ENCODE measurements around the gene HBQ1.
"Not testable (repeated sequence)": the region's sequence is repeated elsewhere in the genome, so short reads cannot be mapped to it uniquely, and the experiment has no call there.

Gene HBQ1

GRCh38 chr16:209359-209758, 29.1 kb downstream of the HBQ1 start:
- not testable (repeated sequence) for H3K4me1 ChIP-seq (ENCODE audit: control insufficient read depth, insufficient read depth, low read length, poor library complexity, severe bottlenecking); H3K4me3 ChIP-seq (ENCODE audit: extremely low read depth, insufficient read depth, low read length, poor library complexity, severe bottlenecking); H3K27ac ChIP-seq (ENCODE audit: low read depth, low read length, severe bottlenecking); H3K9me3 ChIP-seq (ENCODE audit: control insufficient read depth, low read length)
- H3K36me3 ChIP-seq (ENCODE audit: control insufficient read depth, insufficient read depth, low read length) = peaks cover 97% of the 10 kb centered on the region
- 100% methylated on average over 1 of the region's 4 CpGs; no CpG with 5 or more reads in 1 of the 2 experiments for WGBS, 2 experiments (ENCODE audit: insufficient coverage in 2 of 2)

- 96 to 98% methylated on average over 6 to 12 of the region's 14 CpGs for WGBS, 2 experiments (ENCODE audit: insufficient coverage in 2 of 2)
- not testable (repeated sequence) for H3K27ac ChIP-seq (ENCODE audit: low read depth, low read length, severe bottlenecking); H3K4me1 ChIP-seq (ENCODE audit: control insufficient read depth, insufficient read depth, low read length, poor library complexity, severe bottlenecking); H3K9me3 ChIP-seq (ENCODE audit: control insufficient read depth, low read length); H3K4me3 ChIP-seq (ENCODE audit: extremely low read depth, insufficient read depth, low read length, poor library complexity, severe bottlenecking)
- H3K36me3 ChIP-seq (ENCODE audit: control insufficient read depth, insufficient read depth, low read length) = peaks cover 96% of the 10 kb centered on the region
These were observed 31.4 kb downstream of the HBQ1 start for GRCh38 chr16:211631-212180.

- 100% methylated on average over 1 of the region's 3 CpGs; no CpG with 5 or more reads in 1 of the 2 experiments for WGBS, 2 experiments (ENCODE audit: insufficient coverage in 2 of 2)
- no peak overlapping the region for H3K27ac ChIP-seq (ENCODE audit: low read depth, low read length, severe bottlenecking)
- no peak overlapping the region for H3K4me3 ChIP-seq (ENCODE audit: extremely low read depth, insufficient read depth, low read length, poor library complexity, severe bottlenecking)
- H3K9me3 ChIP-seq (ENCODE audit: control insufficient read depth, low read length) = no peaks in the 10 kb centered on the region
- peaks cover 96% of the 10 kb centered on the region for H3K36me3 ChIP-seq (ENCODE audit: control insufficient read depth, insufficient read depth, low read length)
- H3K4me1 ChIP-seq (ENCODE audit: control insufficient read depth, insufficient read depth, low read length, poor library complexity, severe bottlenecking) = no peaks in the 10 kb centered on the region
These were observed 32.7 kb downstream of the HBQ1 start for GRCh38 chr16:212999-213398.

GRCh38 chr16:220021-220420, 39.8 kb downstream of the HBQ1 start:
- Histone ChIP-seq H3K4me3 (ENCODE audit: extremely low read depth, insufficient read depth, low read length, poor library complexity, severe bottlenecking) (no peak overlapping the region), H3K4me1 (ENCODE audit: control insufficient read depth, insufficient read depth, low read length, poor library complexity, severe bottlenecking) (no peaks in the 10 kb centered on the region), H3K36me3 (ENCODE audit: control insufficient read depth, insufficient read depth, low read length) (peaks cover 91% of the 10 kb centered on the region), H3K9me3 (ENCODE audit: control insufficient read depth, low read length) (no peaks in the 10 kb centered on the region), H3K27ac (ENCODE audit: low read depth, low read length, severe bottlenecking) (no peak overlapping the region)
- 92 to 94% methylated on average over 2 to 3 of the region's 4 CpGs for WGBS, 2 experiments (ENCODE audit: insufficient coverage in 2 of 2)

- Histone ChIP-seq H3K36me3 (ENCODE audit: control insufficient read depth, insufficient read depth, low read length) (peaks cover 43% of the 10 kb centered on the region), H3K4me3 (ENCODE audit: extremely low read depth, insufficient read depth, low read length, poor library complexity, severe bottlenecking) (peak overlapping the region; percentile 92), H3K4me1 (ENCODE audit: control insufficient read depth, insufficient read depth, low read length, poor library complexity, severe bottlenecking) (peaks cover 14% of the 10 kb centered on the region), H3K27ac (ENCODE audit: low read depth, low read length, severe bottlenecking) (peak overlapping the region; percentile 97), H3K9me3 (ENCODE audit: control insufficient read depth, low read length) (no peaks in the 10 kb centered on the region)
- WGBS, 2 experiments (ENCODE audit: insufficient coverage in 2 of 2) = 21 to 25% methylated on average over 4 of the region's 9 CpGs
These were observed 48.0 kb downstream of the HBQ1 start for GRCh38 chr16:228151-228851.

GRCh38 chr16:228852-229730, 48.8 kb downstream of the HBQ1 start, which contains the start of gene LUC7L:
TSS of gene LUC7L (minus strand) at chr16:229449. CDS start at chr16:229339, 110 bp downstream.
- H3K27ac ChIP-seq (ENCODE audit: low read depth, low read length, severe bottlenecking) = peak within 1 kb of the TSS; percentile 97
- WGBS, 2 experiments (ENCODE audit: insufficient coverage in 2 of 2) = 0 to 3% methylated on average over 68 to 70 of the region's 88 CpGs

GRCh38 chr16:229731-230281, 49.5 kb downstream of the HBQ1 start:
- H3K4me3 ChIP-seq (ENCODE audit: extremely low read depth, insufficient read depth, low read length, poor library complexity, severe bottlenecking) = peak overlapping the region; percentile 92
- peaks cover 14% of the 10 kb centered on the region for H3K4me1 ChIP-seq (ENCODE audit: control insufficient read depth, insufficient read depth, low read length, poor library complexity, severe bottlenecking)
- 92 to 94% methylated on average over 17 to 20 of the region's 22 CpGs for WGBS, 2 experiments (ENCODE audit: insufficient coverage in 2 of 2)
- no peaks in the 10 kb centered on the region for H3K9me3 ChIP-seq (ENCODE audit: control insufficient read depth, low read length)
- H3K27ac ChIP-seq (ENCODE audit: low read depth, low read length, severe bottlenecking) = no peak overlapping the region
- peaks cover 31% of the 10 kb centered on the region for H3K36me3 ChIP-seq (ENCODE audit: control insufficient read depth, insufficient read depth, low read length)

More at GRCh38 chr16:228852-229730, 48.8 kb downstream of the HBQ1 start, which contains the start of gene LUC7L:
- no peaks in the 10 kb centered on the region for H3K9me3 ChIP-seq (ENCODE audit: control insufficient read depth, low read length)
- peaks cover 35% of the 10 kb centered on the region for H3K36me3 ChIP-seq (ENCODE audit: control insufficient read depth, insufficient read depth, low read length)
- H3K4me1 ChIP-seq (ENCODE audit: control insufficient read depth, insufficient read depth, low read length, poor library complexity, severe bottlenecking) = peaks cover 14% of the 10 kb centered on the region
- H3K4me3 ChIP-seq (ENCODE audit: extremely low read depth, insufficient read depth, low read length, poor library complexity, severe bottlenecking) = peak within 1 kb of the TSS; percentile 92

GRCh38 chr16:230351-230750, 50.1 kb downstream of the HBQ1 start:
- H3K9me3 ChIP-seq (ENCODE audit: control insufficient read depth, low read length); H3K27ac ChIP-seq (ENCODE audit: low read depth, low read length, severe bottlenecking); H3K4me3 ChIP-seq (ENCODE audit: extremely low read depth, insufficient read depth, low read length, poor library complexity, severe bottlenecking): not testable (repeated sequence)
- 90 to 94% methylated on average over 9 to 18 of the region's 18 CpGs for whole genome bisulfite sequencing, 2 experiments (ENCODE audit: insufficient coverage in 2 of 2)
- Histone ChIP-seq H3K4me1 (ENCODE audit: control insufficient read depth, insufficient read depth, low read length, poor library complexity, severe bottlenecking) (peaks cover 14% of the 10 kb centered on the region), H3K36me3 (ENCODE audit: control insufficient read depth, insufficient read depth, low read length) (peaks cover 26% of the 10 kb centered on the region)

Measured in mesodermal cell (in vitro differentiated cells).